HepG2 (cell line): Measurements from ENCODE around the gene NEK8. TPM values are rescaled to one million over a fixed set of nuclear protein-coding genes. Genes with fewer than 3 reads are reported as not detected.

Source experiments
- ERF ChIP-seq: IDR thresholded peaks from 2 replicates; pipeline ENCODE4 v1.6.1; 2018; ENCODE audit warnings: missing biosample characterization, missing genetic modification reagents
- ESRRA ChIP-seq: sonication (generic); formaldehyde crosslinking; IDR thresholded peaks from 2 replicates; pipeline ENCODE4 v1.5.1; 2020; ENCODE audit warnings: mild to moderate bottlenecking, low read depth, missing genetic modification reagents
- FOSL1 ChIP-seq: sonication (generic); formaldehyde crosslinking; IDR thresholded peaks from 2 replicates; pipeline ENCODE4 v1.9.0; 2021; ENCODE audit warnings: missing genetic modification reagents, borderline replicate concordance
- FOXA1 ChIP-seq, 2 experiments: fragments of 450-650 bp in 1 of 2; sonication (generic) in 1 of 2; formaldehyde crosslinking in 1 of 2; IDR thresholded peaks; 2 replicates each; pipeline versions ENCODE4 v1.4.0 to v1.6.1; 2016 to 2020; ENCODE audit warnings: missing genetic modification reagents in 1 of 2
- FOXA3 ChIP-seq: IDR thresholded peaks from 2 replicates; pipeline ENCODE4 v1.6.1; 2016; ENCODE audit warnings: missing genetic modification reagents, missing compliant biosample characterization
- GATA4 ChIP-seq: sonication (generic); IDR thresholded peaks from 2 replicates; pipeline ENCODE4 v1.6.1; 2016; ENCODE audit warnings: antibody characterized with exemption, low read depth, borderline replicate concordance
- HMG20B ChIP-seq: conservative IDR thresholded peaks from 2 replicates; pipeline ENCODE4 v1.6.1; 2016; ENCODE audit warnings: missing genetic modification reagents, missing compliant biosample characterization
- NCOA5 ChIP-seq: sonication (generic); formaldehyde crosslinking; IDR thresholded peaks from 2 replicates; pipeline ENCODE4 v1.4.0; 2020; ENCODE audit warnings: missing genetic modification reagents
- RARA ChIP-seq: IDR thresholded peaks from 2 replicates; pipeline ENCODE4 v1.6.1; 2016; ENCODE audit warnings: missing genetic modification reagents, missing compliant biosample characterization
- RBM22 ChIP-seq: fragments of 200-400 bp; formaldehyde crosslinking; optimal IDR thresholded peaks from 2 replicates; pipeline ENCODE3; 2017; ENCODE audit warnings: mild to moderate bottlenecking, low read length, moderate library complexity
- SCMH1 ChIP-seq: sonication (generic); formaldehyde crosslinking; IDR thresholded peaks from 2 replicates; pipeline ENCODE4 v1.9.0; 2021; ENCODE audit warnings: missing genetic modification reagents, mild to moderate bottlenecking, borderline replicate concordance
- SMAD3 ChIP-seq: sonication (generic); formaldehyde crosslinking; IDR thresholded peaks from 2 replicates; pipeline ENCODE4 v1.4.0; 2020; ENCODE audit warnings: missing genetic modification reagents
- TEAD3 ChIP-seq: optimal IDR thresholded peaks from 2 replicates; pipeline ENCODE3; 2016; ENCODE audit warnings: borderline replicate concordance
- ZBTB38 ChIP-seq: sonication (generic); formaldehyde crosslinking; IDR thresholded peaks from 2 replicates; pipeline ENCODE4 v1.5.1; 2020; ENCODE audit warnings: mild to moderate bottlenecking, missing genetic modification reagents
- ZEB1 ChIP-seq: IDR thresholded peaks from 2 replicates; pipeline ENCODE4 v1.6.1; 2012; ENCODE audit warnings: mild to moderate bottlenecking, low read depth, inconsistent platforms; ENCODE audit not compliant: insufficient replicate concordance
- ZIK1 ChIP-seq: sonication (generic); formaldehyde crosslinking; IDR thresholded peaks from 2 replicates; pipeline ENCODE4 v1.5.0; 2020; ENCODE audit warnings: mild to moderate bottlenecking, low read depth, missing genetic modification reagents, borderline replicate concordance
- ZNF282 ChIP-seq: fragments of 450-650 bp; IDR thresholded peaks from 2 replicates; pipeline ENCODE4 v1.6.1; 2018; ENCODE audit not compliant: partially characterized antibody
- ZNF335 ChIP-seq: sonication (generic); formaldehyde crosslinking; IDR thresholded peaks from 2 replicates; pipeline ENCODE4 v1.4.0; 2020; ENCODE audit warnings: missing genetic modification reagents
- ZNF343 ChIP-seq: sonication (generic); formaldehyde crosslinking; IDR thresholded peaks from 2 replicates; pipeline ENCODE4 v1.4.0; 2020; ENCODE audit warnings: mild to moderate bottlenecking, missing genetic modification reagents
- ZNF501 ChIP-seq: sonication (generic); formaldehyde crosslinking; IDR thresholded peaks from 2 replicates; pipeline ENCODE4 v1.5.1; 2020; ENCODE audit warnings: mild to moderate bottlenecking, moderate library complexity, missing genetic modification reagents
- ZNF674 ChIP-seq: sonication (generic); formaldehyde crosslinking; IDR thresholded peaks from 2 replicates; pipeline ENCODE4 v1.5.0; 2020; ENCODE audit warnings: low read depth, mild to moderate bottlenecking, missing genetic modification reagents
- ZNF766 ChIP-seq: sonication (generic); formaldehyde crosslinking; IDR thresholded peaks from 2 replicates; pipeline ENCODE4 v1.5.0; 2020; ENCODE audit warnings: missing genetic modification reagents, borderline replicate concordance
- ZSCAN30 ChIP-seq: sonication (generic); formaldehyde crosslinking; IDR thresholded peaks from 2 replicates; pipeline ENCODE4 v1.5.0; 2020; ENCODE audit warnings: mild to moderate bottlenecking, missing genetic modification reagents
- polyA plus RNA-seq, 8 experiments: library from polyadenylated mRNA; depleted of rRNA in 3 of 8; stranded (reverse) in 7 of 8; unstranded in 1 of 8; fragments of >200 nt; fragmentation: Illumina TruSeq in 4 of 8; extraction: Trizol in 4 of 8; gene quantifications; 2 replicates each; pipeline versions ENCODE4 v1.2.1 to v1.2.3, GENCODE V29; 2011 to 2016; ENCODE audit warnings: low read depth in 4 of 8, missing spikeins in 1 of 8, mixed read lengths in 1 of 8; ENCODE audit not compliant: insufficient read depth in 1 of 8
- total RNA-seq, 5 experiments: library from RNA; depleted of rRNA; stranded (reverse); fragments of >200 nt; fragmentation: Illumina TruSeq; extraction: Trizol; gene quantifications; 2 replicates each; pipeline ENCODE4 v1.2.3, GENCODE V29; 2016; ENCODE audit warnings: low read depth in 1 of 5
- TF ChIP-seq, protein P1 (sequence below): sonication (generic); formaldehyde crosslinking; IDR thresholded peaks from 2 replicates; pipeline ENCODE4 v1.8.0; 2022; ENCODE audit warnings: missing genetic modification reagents, mild to moderate bottlenecking, moderate library complexity, borderline replicate concordance
- TF ChIP-seq, protein P2 (sequence below): sonication (generic); formaldehyde crosslinking; IDR thresholded peaks from 2 replicates; pipeline ENCODE4 v1.4.0; 2020; ENCODE audit warnings: mild to moderate bottlenecking, missing genetic modification reagents, borderline replicate concordance

Gene NEK8
- total and polyA plus RNA-seq, 2 of the 13 experiments (the other 11 are each of a cell fraction or from before 2014, with no cell fraction given), result 5.8 to 13.5 TPM

DNA sequence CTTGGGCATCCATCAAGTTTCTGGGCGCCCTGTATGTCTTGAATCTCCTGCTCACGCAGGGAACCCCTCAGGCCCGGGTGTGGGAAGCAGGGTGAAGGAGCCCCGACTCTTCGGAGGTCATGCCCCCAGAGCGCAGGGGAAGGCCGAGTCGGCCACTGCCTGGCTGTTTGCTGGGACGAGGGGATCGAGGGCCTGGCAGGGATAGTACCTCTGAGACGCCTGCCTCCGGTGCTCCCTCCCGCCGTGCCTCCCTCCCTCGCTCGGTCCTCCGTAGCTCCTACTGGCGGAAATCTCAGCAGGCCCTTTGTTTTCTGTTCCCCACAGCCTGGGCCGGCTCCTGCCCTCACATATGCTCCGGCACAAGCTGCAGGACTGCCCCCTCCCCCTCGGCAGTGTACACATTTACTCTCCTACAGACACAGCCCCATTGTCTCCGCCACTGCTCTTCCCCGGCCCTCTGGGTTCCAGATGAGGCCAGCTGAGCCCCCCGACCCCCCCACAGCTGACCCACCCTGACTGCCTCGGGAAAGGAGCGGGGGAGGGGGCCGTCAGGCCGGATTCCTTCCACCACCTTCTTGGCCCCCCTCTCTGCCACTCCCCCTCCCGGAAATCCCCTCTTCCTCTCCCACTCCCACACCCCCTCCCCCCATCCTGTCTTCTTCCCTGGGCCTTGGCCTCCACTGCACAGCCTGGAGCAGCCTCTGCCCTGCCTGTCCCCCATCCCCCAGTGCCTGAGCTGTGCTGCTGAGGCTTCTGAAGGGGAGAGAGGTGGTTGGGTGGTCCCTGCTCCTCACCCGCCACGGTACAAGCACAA is 16.6 kb downstream of the NEK8 start (continued):
- no peak for TF ChIP-seq ZNF335 (CRISPR knock-in tag)
- TF ChIP-seq ZNF766 (CRISPR knock-in tag), result no peak
- TF ChIP-seq ZEB1, result no peak
- peak; percentile 83 for TF ChIP-seq ZNF501 (CRISPR knock-in tag)
- no peak for TF ChIP-seq ZIK1 (CRISPR knock-in tag)
- 0 out of 2 replicates have a peak, but pooled peaks have one; percentile 18 for TF ChIP-seq ERF (CRISPR knock-in tag)
- no peak for TF ChIP-seq ZNF282
- TF ChIP-seq ZNF343 (CRISPR knock-in tag), result no peak
- TF ChIP-seq FOSL1 (CRISPR knock-in tag), result no peak
- TF ChIP-seq HMG20B (CRISPR knock-in tag), result peak; percentile 73
- TF ChIP-seq GATA4, result peak; percentile 49; the same call in 1 of the 2 replicates
- no peak for TF ChIP-seq SCMH1 (CRISPR knock-in tag)
- TF ChIP-seq FOXA3 (CRISPR knock-in tag), result peak; percentile 67
- TF ChIP-seq TEAD3 (CRISPR knock-in tag), result no peak
- TF ChIP-seq, protein P1, sequence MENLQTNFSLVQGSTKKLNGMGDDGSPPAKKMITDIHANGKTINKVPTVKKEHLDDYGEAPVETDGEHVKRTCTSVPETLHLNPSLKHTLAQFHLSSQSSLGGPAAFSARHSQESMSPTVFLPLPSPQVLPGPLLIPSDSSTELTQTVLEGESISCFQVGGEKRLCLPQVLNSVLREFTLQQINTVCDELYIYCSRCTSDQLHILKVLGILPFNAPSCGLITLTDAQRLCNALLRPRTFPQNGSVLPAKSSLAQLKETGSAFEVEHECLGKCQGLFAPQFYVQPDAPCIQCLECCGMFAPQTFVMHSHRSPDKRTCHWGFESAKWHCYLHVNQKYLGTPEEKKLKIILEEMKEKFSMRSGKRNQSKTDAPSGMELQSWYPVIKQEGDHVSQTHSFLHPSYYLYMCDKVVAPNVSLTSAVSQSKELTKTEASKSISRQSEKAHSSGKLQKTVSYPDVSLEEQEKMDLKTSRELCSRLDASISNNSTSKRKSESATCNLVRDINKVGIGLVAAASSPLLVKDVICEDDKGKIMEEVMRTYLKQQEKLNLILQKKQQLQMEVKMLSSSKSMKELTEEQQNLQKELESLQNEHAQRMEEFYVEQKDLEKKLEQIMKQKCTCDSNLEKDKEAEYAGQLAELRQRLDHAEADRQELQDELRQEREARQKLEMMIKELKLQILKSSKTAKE (CRISPR knock-in tag), result peak; percentile 21; the same call in 1 of the 2 replicates
- TF ChIP-seq FOXA1 (IDR thresholded peaks at IDR 0.05), result no peak
- peak; percentile 86 for TF ChIP-seq FOXA1 (CRISPR knock-in tag; IDR thresholded peaks at IDR 0.05)
- no peak for TF ChIP-seq ZSCAN30
- no peak for TF ChIP-seq SMAD3 (CRISPR knock-in tag)
- TF ChIP-seq ZNF674 (CRISPR knock-in tag), result no peak
- no peak for TF ChIP-seq ESRRA (CRISPR knock-in tag)
- TF ChIP-seq, protein P2, sequence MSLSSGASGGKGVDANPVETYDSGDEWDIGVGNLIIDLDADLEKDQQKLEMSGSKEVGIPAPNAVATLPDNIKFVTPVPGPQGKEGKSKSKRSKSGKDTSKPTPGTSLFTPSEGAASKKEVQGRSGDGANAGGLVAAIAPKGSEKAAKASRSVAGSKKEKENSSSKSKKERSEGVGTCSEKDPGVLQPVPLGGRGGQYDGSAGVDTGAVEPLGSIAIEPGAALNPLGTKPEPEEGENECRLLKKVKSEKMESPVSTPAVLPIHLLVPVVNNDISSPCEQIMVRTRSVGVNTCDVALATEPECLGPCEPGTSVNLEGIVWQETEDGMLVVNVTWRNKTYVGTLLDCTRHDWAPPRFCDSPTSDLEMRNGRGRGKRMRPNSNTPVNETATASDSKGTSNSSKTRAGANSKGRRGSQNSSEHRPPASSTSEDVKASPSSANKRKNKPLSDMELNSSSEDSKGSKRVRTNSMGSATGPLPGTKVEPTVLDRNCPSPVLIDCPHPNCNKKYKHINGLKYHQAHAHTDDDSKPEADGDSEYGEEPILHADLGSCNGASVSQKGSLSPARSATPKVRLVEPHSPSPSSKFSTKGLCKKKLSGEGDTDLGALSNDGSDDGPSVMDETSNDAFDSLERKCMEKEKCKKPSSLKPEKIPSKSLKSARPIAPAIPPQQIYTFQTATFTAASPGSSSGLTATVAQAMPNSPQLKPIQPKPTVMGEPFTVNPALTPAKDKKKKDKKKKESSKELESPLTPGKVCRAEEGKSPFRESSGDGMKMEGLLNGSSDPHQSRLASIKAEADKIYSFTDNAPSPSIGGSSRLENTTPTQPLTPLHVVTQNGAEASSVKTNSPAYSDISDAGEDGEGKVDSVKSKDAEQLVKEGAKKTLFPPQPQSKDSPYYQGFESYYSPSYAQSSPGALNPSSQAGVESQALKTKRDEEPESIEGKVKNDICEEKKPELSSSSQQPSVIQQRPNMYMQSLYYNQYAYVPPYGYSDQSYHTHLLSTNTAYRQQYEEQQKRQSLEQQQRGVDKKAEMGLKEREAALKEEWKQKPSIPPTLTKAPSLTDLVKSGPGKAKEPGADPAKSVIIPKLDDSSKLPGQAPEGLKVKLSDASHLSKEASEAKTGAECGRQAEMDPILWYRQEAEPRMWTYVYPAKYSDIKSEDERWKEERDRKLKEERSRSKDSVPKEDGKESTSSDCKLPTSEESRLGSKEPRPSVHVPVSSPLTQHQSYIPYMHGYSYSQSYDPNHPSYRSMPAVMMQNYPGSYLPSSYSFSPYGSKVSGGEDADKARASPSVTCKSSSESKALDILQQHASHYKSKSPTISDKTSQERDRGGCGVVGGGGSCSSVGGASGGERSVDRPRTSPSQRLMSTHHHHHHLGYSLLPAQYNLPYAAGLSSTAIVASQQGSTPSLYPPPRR (CRISPR knock-in tag), result peak; percentile 24; the same call in 1 of the 2 replicates
- TF ChIP-seq ZBTB38 (CRISPR knock-in tag), result peak; percentile 22; the same call in 1 of the 2 replicates
- no peak for TF ChIP-seq NCOA5 (CRISPR knock-in tag)
- no peak for TF ChIP-seq RBM22
- peak; percentile 65 for TF ChIP-seq RARA
